Measurements from ENCODE around the gene EPN1.

EPN1 gene

DNA sequence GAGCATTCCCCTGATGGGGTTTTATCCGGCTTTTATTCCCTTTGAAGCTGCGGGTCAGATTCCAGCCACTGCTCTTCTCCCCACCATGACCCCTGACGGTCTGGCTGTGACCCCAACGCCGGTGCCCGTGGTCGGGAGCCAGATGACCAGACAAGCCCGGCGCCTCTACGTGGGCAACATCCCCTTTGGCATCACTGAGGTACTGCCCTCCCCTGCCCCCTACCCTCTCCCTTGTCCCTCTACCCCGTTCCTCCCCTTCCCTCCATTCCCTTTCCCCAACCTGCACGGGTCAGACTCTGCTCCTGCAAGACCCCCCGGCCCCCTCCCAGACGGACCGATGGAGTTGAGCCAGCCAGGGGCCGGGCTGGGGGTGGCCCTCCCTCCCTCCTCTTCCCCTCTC lies 14.0 kb upstream of the EPN1 start:
- no peak for DNase-seq (ENCODE audit: low spot score)

DNA sequence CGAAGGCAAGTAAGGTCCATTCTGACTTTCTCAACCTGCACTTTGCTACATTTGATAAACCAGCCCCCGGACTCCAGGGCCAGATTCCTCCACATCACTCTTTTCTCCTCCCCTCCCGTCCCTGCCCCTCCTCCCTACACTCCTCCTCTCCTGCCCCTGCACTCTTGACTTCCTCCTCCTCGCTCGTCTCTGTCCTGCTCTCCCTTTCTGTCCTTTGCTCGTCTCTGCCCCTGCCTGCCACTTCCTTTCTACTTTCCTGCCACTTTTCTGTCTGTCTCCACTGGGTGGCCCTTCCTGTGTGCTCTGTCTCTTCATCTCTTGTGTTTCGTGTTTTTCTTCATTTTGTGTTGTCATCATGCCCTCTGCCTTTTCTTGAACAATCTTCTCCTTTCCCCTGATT lies 13.2 kb upstream of the EPN1 start:
- DNase-seq (ENCODE audit: low spot score) = no peak

DNA sequence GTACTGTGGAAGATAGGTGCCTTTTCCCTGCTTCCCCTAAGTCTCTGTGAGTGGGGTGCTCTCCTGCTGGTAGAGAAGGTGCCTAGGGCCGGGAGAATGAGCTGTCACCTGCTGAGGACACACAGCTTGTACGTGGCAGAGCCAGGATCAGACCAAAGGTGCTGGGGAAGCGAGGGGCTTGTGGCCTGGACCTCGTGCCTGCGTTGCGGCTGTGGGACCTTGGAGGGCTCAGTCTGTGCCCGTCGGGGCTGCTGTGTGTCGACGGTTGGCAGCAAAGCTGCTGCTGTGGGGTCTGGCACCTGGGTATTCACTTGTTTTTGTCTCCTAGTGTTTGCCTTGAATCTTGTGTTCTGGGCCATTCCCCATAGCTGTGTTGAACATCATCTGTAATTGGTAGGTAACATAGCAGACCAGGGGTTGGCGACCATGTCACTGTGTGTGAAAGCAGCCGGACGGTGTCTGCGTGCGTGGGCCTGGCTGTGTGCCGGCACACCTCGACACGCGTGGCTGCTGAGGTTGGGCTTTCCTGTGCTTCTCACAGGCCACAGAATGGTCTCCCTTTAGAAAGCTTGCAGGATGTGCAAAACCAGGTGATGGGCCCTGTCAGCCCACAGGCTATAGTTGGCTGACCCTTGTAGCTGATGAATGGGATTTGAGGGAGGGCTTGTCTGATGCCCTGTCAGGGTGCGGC lies 11.0 kb upstream of the EPN1 start:
- DNase-seq (ENCODE audit: low spot score) = no peak

DNA sequence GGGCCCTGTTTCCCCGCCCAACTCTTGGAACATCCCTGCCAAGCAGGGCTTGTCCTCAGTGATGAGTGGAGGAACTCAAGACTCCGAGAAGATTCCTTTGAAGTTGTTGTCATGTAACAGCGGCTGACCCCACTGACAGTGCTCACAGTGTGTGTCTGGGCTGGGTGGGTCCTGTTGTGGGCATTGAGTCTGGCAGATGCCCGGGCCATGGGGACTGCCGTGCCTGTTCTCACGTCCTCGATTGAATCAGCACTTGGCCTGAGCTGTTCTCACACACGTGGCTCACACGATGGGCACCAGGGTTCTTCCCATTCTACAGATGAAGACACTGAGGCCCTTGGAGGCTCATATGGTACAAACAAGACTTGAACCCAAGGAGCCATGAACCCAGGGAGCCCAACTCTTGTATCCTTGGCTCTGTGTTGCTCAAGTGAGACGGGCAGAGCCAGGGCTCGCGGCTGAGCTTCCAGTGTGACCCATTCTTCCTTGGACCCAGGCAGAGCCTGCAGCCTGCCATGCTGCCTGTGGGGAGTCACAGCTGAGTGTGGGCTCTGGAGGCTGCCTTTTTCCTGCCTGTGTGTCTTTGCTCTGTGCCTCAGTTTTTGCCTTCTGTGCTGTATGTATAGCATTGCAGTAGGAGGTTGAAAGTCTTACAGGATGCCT lies 8.6 kb upstream of the EPN1 start:
- DNase-seq (ENCODE audit: low spot score) = no peak

DNA sequence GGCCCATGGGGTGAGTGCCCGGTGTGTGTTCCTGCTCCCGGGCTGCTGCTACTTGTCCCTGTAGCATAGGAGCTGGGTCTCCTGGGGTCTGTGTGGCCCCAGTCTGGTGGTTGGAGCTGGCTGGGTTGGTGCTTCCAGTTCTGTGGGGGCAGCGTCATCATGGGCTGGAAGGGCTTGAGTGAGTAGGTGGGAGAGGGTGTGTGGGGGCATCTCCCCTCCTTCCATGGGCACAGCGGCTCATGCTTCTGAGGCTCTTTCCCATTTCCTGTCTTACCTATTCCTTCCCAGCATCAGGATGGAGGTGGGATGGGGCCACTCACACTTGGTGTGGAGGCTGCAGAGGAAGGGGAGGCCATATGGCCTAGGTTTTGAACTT lies 8.0 kb upstream of the EPN1 start:
- DNase-seq (ENCODE audit: low spot score) = no peak

DNA sequence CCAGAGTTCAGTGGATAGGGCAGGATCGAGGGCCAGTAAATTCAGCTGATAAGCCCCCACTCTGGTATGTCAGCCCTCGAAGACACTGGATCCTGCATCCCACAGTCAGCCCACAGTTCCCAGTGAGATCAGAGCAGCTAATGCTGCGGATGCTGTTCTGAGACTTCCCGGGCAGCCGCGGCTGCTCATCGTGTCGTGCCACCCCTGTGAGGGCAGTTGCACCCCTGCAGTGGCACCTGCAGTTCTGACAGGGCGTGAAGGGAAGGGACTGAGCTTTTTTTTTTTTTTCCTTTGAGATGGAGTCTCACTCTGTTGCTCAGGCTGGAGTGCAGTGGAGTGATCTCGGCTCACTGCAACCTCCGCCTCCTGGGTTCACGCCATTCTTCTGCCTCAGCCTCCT lies 7.5 kb upstream of the EPN1 start:
- no peak for DNase-seq (ENCODE audit: low spot score)

DNA sequence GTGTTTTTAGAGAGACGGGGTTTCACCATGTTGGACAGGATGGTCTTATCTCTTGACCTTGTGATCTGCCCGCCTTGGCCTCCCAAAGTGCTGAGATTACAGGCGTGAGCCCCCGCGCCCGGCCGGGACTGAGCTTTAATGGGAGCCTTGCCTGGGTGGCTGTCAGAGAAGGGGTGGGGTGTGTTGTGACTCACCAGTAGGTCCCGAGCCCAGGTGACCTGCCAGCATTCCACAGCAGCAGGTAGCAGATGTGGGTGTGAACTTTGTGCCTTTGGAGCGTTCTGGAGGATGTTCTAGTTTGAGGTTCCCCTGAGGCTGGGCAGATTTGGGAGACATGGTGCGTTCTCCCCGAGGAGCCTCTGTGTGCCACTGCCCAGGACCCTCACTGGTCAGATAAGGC lies 7.1 kb upstream of the EPN1 start:
- no peak for DNase-seq (ENCODE audit: low spot score)

DNA sequence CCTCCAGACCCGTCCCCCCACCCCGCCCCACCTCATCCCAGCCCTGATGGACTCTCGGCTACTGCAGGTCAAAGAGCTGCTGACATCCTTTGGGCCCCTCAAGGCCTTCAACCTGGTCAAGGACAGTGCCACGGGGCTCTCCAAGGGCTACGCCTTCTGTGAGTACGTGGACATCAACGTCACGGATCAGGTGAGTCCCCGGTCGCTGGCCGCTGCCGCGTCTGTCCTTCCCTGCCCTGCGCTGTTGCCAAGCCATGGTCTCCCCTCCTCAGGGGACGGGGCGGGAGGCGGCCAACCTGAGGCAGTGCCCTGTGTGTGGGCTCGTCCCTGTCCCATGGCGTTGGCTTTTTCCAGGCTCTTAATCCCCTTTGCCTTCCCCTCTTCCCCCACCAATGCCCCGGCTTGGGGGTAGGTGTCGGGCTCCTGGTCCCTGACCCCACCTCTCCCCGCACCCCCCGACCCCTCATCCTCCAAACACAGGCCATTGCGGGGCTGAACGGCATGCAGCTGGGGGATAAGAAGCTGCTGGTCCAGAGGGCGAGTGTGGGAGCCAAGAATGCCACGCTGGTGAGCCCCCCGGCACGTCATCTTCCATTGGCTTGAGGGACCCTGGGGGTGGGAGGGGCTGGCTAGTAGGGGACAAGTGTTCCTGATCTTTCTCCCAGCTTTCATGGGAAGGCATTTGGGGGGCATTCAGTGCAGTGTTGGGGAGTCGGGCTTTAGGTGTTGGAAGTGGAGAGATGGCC lies 6.2 kb upstream of the EPN1 start:
- DNase-seq (ENCODE audit: low spot score) = no peak

DNA sequence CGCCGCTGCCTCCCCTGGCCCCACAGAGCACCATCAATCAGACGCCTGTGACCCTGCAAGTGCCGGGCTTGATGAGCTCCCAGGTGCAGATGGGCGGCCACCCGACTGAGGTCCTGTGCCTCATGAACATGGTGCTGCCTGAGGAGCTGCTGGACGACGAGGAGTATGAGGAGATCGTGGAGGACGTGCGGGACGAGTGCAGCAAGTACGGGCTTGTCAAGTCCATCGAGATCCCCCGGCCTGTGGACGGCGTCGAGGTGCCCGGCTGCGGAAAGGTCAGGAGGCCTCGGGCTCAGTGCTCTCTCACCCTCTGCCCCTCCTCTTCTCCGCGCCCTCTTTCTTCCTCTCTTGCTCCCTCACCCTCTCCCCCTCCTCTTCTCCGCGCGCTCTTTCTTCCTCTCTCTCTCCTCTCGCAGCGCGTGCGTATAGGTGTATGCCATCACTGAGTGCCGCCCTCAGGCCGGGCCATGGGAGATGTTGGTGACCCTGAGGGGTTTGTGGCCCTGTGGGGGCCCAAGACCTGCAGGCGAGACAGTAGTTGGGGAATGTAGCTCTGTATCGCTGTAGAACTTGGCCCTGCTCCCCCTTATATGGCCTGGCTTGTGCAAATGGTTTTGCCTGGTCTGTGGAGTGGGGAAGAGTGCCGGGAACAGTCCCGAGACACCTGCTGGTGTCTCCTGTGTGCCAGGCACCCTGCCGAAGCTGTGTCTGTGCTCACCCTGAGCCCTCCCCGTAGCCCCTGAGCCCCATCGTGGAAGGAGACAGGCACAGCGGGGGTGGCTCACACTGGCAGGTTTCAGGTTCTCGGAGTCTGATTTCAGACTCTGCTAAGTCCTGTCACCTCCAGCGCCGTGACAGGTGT lies 5.4 kb upstream of the EPN1 start:
- no peak for DNase-seq (ENCODE audit: low spot score)

DNA sequence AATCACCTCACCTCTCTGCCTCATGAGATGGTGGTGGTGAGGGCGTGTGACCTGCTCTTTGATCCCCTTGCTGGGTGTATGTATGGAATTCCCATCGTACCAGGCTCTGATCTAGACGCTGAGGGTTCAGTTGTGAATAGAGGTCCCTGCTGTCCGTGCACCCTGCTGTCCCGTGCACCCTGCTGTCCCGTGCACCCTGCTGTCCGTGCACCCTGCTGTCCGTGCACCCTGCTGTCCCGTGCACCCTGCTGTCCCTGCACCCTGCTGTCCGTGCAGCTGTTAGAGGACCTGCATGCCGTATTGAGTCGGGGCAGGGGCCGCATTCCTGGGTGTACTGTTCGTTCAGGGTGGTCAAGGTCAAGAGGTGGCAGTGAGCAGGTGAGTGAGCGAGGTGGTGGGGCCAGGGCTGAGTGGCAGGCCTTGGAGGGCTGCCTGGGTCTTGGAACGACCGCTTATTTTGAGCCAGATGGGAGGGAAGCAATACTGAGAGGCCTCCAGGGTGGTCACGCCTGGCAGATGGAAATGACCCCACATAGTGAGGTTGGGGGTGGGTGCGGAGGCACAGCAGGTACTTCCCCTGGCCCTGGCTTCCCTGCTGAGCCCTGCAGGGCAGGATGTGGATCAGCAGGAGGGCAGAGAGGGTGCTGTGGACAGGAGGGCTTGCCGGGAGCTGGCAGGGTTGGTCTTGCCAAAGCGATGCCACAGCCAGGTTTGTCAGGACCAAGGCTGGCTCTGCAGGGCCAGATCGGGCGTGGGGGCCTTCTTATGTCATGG lies 4.6 kb upstream of the EPN1 start:
- no peak for DNase-seq (ENCODE audit: low spot score)

DNA sequence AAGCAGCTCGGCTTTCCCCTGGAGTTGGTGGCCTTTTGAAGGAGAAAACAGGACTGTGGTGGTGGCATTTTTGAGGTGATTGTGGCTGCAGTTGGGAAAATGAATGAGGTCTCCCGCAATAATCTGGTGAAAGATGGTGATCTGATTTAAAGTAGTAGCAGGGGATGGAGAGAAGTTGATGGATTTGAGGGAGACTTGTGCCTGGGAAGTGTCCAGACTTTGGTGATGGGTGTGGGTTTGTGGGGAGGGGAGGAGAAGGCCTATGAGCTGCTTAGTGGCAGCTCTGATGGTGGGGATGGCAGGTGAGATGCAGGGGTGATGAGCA lies 4.0 kb upstream of the EPN1 start:
- no peak for DNase-seq (ENCODE audit: low spot score)

DNA sequence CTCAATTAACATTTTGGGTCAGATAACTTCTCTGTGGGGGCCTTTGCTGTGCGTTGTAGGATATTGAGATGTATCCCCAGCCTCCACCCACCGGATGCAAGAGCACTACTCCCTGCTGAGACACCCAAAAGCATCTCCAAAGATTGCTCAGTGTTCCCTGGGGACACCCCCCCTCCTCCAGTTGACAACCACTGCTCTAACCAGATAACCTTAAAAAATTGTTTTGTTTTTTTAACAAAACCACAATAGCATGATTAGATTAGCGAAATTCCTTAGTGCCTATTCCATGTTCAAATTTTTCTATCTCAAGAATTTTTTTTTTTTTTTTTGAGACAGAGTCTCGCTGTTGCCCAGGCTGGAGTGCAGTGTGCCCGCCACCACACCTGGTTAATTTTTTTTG lies 2.6 kb upstream of the EPN1 start:
- DNase-seq (ENCODE audit: low spot score) = no peak

DNA sequence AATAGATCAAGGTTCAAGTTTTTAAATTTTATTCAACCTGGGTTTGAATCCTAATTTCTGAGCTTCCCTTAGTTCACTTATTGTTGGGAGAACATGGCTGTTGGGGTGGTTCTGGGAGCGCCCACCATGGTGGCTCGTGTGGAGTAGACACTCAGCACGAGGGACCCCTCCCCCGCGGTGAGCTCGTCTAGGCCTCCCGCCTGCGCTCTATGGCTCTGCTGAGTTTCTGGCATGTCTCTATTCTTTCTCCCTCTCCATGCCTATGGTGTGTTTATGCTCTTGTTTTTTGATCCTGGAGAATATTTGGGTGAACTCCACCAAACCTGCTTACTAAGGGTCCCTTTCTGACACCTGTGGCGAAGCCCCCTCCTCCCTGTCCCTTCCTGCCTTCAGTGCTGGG lies 1.6 kb upstream of the EPN1 start:
- DNase-seq (ENCODE audit: low spot score) = no peak

DNA sequence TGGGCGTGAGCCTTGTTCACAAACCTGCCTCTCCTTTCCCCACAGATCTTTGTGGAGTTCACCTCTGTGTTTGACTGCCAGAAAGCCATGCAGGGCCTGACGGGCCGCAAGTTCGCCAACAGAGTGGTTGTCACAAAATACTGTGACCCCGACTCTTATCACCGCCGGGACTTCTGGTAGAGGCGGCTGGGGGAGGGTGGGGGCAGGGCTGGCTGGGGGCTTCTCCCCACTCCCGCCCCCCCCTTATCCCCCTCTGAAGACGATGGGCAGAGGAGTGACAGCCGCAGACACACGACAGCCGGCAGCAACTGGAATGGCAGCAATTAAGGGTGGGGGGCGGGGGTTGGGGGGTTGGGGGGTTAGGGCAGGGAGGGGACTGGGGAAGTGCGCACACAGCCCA lies 1.1 kb upstream of the EPN1 start:
- no peak for DNase-seq (ENCODE audit: low spot score)

DNA sequence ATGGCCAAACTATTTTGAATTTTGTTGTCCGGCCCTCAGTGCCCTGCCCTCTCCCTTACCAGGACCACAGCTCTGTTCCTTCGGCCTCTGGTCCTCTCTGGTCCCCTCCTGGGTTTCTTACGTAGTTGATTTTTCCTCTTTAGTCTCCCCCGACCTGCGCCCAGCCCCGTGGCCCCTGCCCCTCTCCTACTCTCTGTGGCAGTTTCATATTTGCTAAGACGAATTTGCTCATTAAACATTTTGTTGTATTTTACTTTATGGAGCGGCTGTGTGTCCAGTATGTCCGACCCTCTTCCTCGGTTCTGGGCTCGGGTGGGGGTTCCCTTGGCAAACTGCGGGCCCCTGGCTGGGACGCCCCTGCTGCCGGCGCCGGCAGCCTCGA lies 576 bp upstream of the EPN1 start:
- DNase-seq (ENCODE audit: low spot score) = no peak

DNA sequence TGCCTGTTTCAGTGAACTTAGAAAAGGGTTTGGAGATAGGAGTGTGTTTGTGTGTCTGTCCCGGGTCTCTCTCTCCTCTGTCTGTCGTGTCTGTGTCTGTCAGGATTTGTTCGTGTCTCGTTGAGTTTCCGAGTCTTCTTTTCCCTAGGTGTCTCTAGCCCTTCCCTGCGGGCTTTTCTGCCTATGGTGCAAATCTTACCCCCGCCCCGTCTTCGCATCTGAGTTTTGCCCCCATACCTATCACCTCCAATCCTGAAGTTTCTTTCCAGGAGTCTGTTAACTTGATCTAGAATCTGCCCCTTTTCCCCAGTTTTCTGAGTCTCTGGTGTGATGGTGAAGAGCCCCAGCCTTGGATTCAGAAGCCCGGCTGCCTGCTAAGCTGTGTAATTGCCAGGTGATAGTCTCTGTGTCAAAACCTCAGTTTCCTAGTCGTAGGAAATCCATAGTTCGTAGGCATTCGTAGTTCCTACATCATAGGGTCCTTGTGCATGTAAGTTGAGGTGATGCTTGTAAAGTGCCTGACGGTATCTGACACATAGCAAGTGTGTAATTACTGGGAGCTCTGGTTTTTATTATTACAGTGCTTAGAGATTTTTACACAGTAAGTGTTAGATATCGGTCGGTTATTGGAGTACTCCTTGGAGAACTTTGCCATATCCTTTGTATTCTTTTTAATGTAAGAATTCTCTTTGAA lies 782 bp downstream of the EPN1 start:
- no peak for DNase-seq (ENCODE audit: low spot score)

DNA sequence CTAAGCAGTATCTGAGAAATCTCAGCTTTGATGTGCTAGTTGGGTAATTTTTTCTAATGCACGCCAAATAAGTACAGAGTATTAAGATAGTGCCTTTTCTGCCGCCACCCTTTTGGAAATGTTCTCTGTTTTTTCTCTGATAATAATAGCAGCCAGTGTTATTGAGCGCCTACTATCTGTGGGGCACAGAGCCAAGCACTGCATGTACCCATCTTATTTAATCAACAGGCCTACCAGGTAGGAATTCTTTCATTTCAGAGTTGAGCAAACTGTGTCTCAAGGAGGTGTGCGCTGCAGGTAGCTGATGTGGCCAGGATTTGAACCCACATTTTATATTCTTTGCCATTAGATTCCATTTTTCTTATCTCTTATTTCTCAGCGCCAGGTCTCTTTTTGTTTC lies 1.4 kb downstream of the EPN1 start:
- no peak for DNase-seq (ENCODE audit: low spot score)

DNA sequence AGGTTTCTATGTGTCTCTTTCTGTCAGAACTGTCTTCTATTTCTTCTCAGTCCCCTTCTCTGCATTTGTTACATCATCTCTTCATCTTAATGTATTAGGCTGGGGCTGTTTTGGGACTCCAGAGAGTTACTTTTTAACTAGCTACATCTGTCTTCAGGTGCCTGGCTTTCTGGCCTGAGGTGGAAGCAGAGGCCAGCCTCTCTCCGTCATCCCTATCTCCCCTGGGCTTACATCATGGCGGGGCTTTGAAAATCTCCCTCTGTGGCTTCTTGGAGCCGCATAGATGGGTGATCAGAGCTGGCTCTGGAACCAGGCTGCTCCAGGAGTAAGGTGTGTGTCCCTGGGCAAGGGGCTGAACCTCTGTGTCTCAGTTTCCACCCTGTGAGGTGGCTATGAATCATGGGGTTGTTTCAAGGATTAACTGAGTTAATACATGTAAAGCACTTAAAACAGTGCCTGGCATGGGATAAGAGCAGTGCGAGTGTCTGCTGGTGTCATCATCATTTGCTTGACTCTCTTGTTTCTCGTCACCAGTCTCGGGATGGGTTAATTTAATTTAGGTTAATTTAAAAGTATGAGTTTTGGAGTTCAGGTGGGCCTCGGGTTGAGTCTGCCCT lies 2.0 kb downstream of the EPN1 start:
- no peak for DNase-seq (ENCODE audit: low spot score)

DNA sequence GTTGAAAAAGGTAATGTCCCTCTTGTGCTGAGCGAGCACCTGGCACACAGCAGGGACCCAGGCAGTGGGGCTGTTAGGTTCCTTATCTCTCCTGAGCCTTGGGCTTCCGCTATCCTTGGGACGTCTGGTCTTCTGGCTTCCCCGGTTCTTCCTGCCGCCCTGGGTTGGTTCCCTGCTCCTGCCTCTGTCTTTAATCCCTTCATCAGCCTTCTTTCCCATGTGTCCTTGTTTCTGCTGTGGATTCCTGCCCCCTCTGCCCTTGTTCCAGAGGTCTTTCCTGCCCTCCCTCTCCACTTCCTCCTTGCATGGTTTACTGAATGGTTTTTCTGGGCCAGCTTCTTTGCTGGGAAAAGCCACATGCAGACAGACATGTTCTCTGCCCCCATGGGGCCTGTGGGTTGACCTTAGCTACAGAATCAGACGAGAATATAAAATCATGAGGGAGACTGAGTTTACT lies 2.6 kb downstream of the EPN1 start:
- DNase-seq (ENCODE audit: low spot score) = no peak

DNA sequence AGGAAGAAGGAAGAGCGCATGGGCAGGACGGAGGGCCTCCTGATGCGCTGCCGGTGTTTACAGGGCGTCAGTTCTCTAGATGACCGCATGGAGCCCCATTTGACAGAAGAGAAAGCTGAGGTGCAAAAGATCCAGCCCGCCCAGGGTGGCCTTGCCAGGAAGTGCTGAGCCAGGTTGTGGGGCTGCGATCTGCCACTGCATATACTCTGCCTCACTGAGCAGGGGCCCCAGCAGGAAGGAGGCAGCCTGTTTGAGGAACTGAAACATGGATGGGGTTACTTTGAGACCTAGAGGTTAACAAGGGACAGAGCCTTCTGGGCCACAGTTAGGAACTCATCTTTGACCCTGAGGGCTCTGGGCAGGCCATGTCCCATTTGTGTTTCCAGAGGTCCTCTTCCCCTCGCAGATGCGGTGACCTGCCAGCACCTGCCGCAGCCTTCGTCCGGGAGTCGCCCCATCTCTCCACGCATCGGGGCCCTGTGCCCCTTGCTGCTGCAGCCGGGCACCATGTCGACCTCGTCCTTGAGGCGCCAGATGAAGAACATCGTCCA lies 3.2 kb downstream of the EPN1 start:
- DNase-seq (ENCODE audit: low spot score) = no peak
